OCI-LY7 (cell line): ENCODE data around the gene MAP3K2. TPM values are rescaled to one million over a fixed set of nuclear protein-coding genes. Genes with fewer than 3 reads are reported as not detected.

Source experiments
- BruUV-seq: library from RNA; stranded (reverse); fragments of 400-500 nt; replicated peaks from 2 replicates; lab custom pipeline; 2021; lab: Mats Ljungman, UMichigan
- CTCF ChIA-PET: fragments of 300-600 bp; sonication (Branson Sonifier 250); formaldehyde crosslinking; loops from one replicate; lab custom pipeline; 2022; ENCODE audit warnings: antibody characterized with exemption; ENCODE audit not compliant: unreplicated experiment; lab: Charles Lee
- POLR2A ChIA-PET: fragments of 300-600 bp; sonication (Branson Sonifier 250); formaldehyde crosslinking; loops from one replicate; lab custom pipeline; 2022; ENCODE audit warnings: antibody characterized with exemption; lab: Charles Lee
- DNase-seq: peaks from one replicate; pipeline ENCODE4 v3.0.0-alpha.2; 2015; ENCODE audit warnings: low spot score
- H2AFZ ChIP-seq: fragments of 200-600 bp; sonication (generic), shearing (Covaris generic); 2 replicates; pipeline ENCODE4 v1.6.1; 2014; ENCODE audit warnings: mild to moderate bottlenecking, antibody characterized with exemption, low read length, moderate library complexity
- H3K27ac ChIP-seq: fragments of 200-600 bp; sonication (generic); 2 replicates; pipeline ENCODE4 v1.5.1; 2014; ENCODE audit warnings: mixed run types, low read depth, mild to moderate bottlenecking, moderate library complexity, low read length, inconsistent platforms; ENCODE audit not compliant: poor library complexity, severe bottlenecking
- H3K36me3 ChIP-seq: fragments of 200-600 bp; sonication (generic); 2 replicates; pipeline ENCODE4 v1.6.1; 2014; ENCODE audit warnings: mild to moderate bottlenecking, antibody characterized with exemption, low read length, moderate library complexity, mixed read lengths; ENCODE audit not compliant: insufficient read depth
- H3K4me1 ChIP-seq: fragments of 200-600 bp; sonication (generic); 2 replicates; pipeline ENCODE4 v1.5.1; 2014; ENCODE audit warnings: mild to moderate bottlenecking, low read length; ENCODE audit not compliant: insufficient read depth, poor library complexity, severe bottlenecking
- H3K4me2 ChIP-seq: fragments of 200-600 bp; sonication (generic); 2 replicates; pipeline ENCODE4 v1.6.1; 2014; ENCODE audit warnings: mild to moderate bottlenecking, low read length
- H3K4me3 ChIP-seq: fragments of 200-600 bp; sonication (generic); 2 replicates; pipeline ENCODE4 v1.5.1; 2014; ENCODE audit warnings: mild to moderate bottlenecking, low read depth, low read length; ENCODE audit not compliant: poor library complexity, severe bottlenecking
- H3K79me2 ChIP-seq: fragments of 200-600 bp; sonication (generic); 2 replicates; pipeline ENCODE4 v1.6.1; 2016; ENCODE audit warnings: low read depth, mild to moderate bottlenecking, low read length, moderate library complexity, mixed read lengths; ENCODE audit not compliant: insufficient read depth
- H3K9me2 ChIP-seq: fragments of 200-600 bp; sonication (generic); 2 replicates; pipeline ENCODE4 v1.6.1; 2016; ENCODE audit warnings: mild to moderate bottlenecking, low read length, mixed read lengths; ENCODE audit not compliant: insufficient read depth
- H3K9me3 ChIP-seq: fragments of 200-600 bp; sonication (generic); 2 replicates; pipeline ENCODE4 v1.6.1; 2014; ENCODE audit warnings: mild to moderate bottlenecking, mixed run types, low read length, mixed read lengths
- H4K20me1 ChIP-seq: fragments of 200-600 bp; sonication (generic); 2 replicates; pipeline ENCODE4 v1.6.1; 2014; ENCODE audit warnings: mild to moderate bottlenecking, antibody characterized with exemption, low read length, moderate library complexity, mixed read lengths; ENCODE audit not compliant: insufficient read depth
- EZH2phosphoT487 ChIP-seq: fragments of 200-600 bp; sonication (generic); IDR thresholded peaks from 2 replicates; pipeline ENCODE4 v1.6.1; 2018; ENCODE audit warnings: low read depth, borderline replicate concordance, mild to moderate bottlenecking, mixed run types, antibody characterized with exemption, low read length, moderate library complexity, mixed read lengths
- intact Hi-C: fragments of 100-400 bp; cut with micrococcal nuclease; formaldehyde crosslinking; loops from one replicate; pipeline ENCODE4 v1.10.0; 2022; ENCODE audit not compliant: unreplicated experiment
- total RNA-seq, 2 experiments: library from RNA; depleted of rRNA in 1 of 2; stranded (reverse); fragments of >200 nt in 1 of 2; shearing (Covaris generic) in 1 of 2; gene quantifications; 2 replicates each; pipeline ENCODE4 v1.2.3, GENCODE V29; 2014 to 2022
- TF ChIP-seq, protein P1 (sequence below): fragments of 200-600 bp; sonication (generic); conservative IDR thresholded peaks from 2 replicates; pipeline ENCODE4 v1.5.1; 2014; ENCODE audit warnings: mild to moderate bottlenecking, antibody characterized with exemption, low read length, moderate library complexity, mixed read lengths

Gene MAP3K2
- total RNA-seq, 2 experiments from 2014 or later = 33.2 to 52.5 TPM

DNA sequence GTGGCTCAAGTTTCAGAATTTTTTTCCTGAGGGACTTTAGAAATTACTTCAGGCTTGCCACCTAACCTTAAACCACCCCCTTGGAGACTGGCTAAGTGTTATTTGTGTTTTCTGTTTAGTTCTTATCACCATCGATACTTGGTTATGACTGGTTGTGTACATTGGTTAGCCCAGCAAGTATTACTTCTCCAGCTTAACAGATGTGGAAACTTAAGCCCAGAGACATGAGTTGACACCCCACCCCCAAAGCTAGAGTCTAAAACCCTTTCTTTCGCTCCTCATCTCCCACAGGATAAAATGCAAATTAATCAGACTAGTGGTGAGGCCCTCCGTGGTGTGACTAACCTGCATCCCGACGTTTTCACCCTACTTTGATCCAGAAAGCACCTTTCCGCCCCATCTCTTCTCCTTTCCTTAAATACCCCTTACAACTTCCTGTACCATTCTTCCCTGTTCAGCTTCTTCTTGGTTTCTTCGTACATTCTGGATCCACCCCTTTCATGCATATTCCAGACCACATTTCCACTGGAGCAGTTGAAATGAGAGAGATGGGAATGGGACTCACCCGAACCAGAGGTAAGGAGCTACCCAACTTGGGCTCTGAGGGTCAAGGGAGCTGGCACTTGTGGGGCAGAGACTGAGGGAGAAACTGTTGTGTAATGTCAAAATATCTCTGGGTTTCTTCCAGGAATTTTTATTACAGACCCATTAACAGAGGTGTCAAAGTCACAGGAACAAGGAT, 819 bp upstream of the MAP3K2 start:
- intact Hi-C loops = loop anchor here (2.0 to 10.0 kb wide), 5 partner anchors 28 to 731 kb away; partner anchors contain the start of genes GYPC and IWS1

DNA sequence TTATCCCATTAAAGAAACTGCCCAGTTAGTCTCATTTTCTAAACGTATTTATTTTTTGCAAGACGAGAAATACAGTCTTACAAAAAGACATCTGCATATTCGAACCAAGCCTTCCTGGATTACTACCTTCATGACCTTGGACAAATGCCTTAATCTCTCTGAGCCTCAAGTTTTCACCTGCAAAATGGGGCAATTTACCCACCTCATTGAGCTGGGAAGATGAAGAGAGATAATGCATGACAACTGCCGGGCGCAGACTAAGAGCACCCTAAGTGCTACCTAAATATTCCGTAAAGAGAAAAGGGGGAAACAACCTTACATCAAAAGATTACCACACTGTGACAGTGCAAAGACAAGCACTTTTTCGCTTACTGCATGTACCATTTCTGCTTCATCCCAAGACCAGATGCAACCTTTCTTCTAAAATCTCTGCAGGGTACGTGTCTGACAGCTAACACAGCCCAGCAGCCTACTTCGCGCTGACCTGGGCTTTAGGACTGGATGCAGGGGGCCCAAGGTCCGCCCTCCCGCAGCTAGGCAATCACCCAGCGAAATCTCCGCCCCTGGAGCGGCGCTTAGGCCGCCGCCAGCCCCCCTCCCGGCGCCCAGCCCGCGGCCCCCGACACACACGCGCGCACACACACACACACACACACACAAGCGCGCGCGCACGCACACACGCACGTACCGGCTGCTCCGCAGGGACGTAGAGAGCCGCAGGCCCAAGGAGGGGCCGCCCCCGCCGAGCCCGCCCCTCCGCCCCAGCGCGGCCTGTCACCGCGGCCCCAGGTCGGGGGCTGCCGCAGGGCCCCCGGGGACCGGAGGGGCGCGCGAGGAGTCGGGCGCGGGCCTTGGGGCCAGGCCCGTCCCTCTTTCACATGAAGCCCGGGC, 766 bp downstream of the MAP3K2 start:
- Histone ChIP-seq H4K20me1 (peaks cover 20% of the 10 kb centered on the region), H3K27ac (peak overlapping the region; percentile 98), H3K79me2 (peaks cover 67% of the 10 kb centered on the region), H2AFZ (0 out of 2 replicates have a peak overlapping the region, but pooled peaks have one; percentile 59), H3K4me2 (peak overlapping the region; percentile 74), H3K4me3 (peak overlapping the region; percentile 95), H3K9me3 (no peaks in the 10 kb centered on the region), H3K4me1 (peaks cover 59% of the 10 kb centered on the region), H3K36me3 (peaks cover 30% of the 10 kb centered on the region), H3K9me2 (no peaks in the 10 kb centered on the region)
- ChIA-PET POLR2A (interaction anchor here (0.6 to 0.8 kb wide), 2 partner anchors 36 to 955 kb away, joined by 3 read pairs; no protein-coding TSS in a partner anchor), CTCF (no interaction called here)
- TF ChIP-seq, protein P1, sequence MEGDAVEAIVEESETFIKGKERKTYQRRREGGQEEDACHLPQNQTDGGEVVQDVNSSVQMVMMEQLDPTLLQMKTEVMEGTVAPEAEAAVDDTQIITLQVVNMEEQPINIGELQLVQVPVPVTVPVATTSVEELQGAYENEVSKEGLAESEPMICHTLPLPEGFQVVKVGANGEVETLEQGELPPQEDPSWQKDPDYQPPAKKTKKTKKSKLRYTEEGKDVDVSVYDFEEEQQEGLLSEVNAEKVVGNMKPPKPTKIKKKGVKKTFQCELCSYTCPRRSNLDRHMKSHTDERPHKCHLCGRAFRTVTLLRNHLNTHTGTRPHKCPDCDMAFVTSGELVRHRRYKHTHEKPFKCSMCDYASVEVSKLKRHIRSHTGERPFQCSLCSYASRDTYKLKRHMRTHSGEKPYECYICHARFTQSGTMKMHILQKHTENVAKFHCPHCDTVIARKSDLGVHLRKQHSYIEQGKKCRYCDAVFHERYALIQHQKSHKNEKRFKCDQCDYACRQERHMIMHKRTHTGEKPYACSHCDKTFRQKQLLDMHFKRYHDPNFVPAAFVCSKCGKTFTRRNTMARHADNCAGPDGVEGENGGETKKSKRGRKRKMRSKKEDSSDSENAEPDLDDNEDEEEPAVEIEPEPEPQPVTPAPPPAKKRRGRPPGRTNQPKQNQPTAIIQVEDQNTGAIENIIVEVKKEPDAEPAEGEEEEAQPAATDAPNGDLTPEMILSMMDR = no peak
- TF ChIP-seq EZH2phosphoT487 = no peak
- BruUV-seq = TSS peak; percentile 62
- peak; percentile 95 for DNase-seq
- intact Hi-C loops = loop anchor here (2.0 to 10.0 kb wide), 6 partner anchors 20 to 730 kb away; partner anchors contain the start of genes GYPC and IWS1

More for the DNA sequence above, 819 bp upstream of the MAP3K2 start:
- peak overlapping the region; percentile 98 for H3K27ac ChIP-seq
- no peak for TF ChIP-seq EZH2phosphoT487
- TF ChIP-seq, protein P1 = no peak
- H3K9me2 ChIP-seq = no peaks in the 10 kb centered on the region
- peak overlapping the region; percentile 95 for H3K4me3 ChIP-seq
- ChIA-PET POLR2A (interaction anchor here (0.5 to 3.1 kb wide), 11 partner anchors 10 to 138 kb away, joined by 3 to 13 read pairs (median 5); partner anchors contain the start of gene IWS1), CTCF (interaction anchor here (1.4 kb wide), 1 partner anchor 27 kb away, joined by 5 read pairs; no protein-coding TSS in a partner anchor)
- H3K4me2 ChIP-seq = peak overlapping the region; percentile 100
- peaks cover 33% of the 10 kb centered on the region for H3K36me3 ChIP-seq
- H3K4me1 ChIP-seq = peaks cover 72% of the 10 kb centered on the region
- DNase-seq = peak; percentile 46
- H2AFZ ChIP-seq = peak overlapping the region; percentile 33; the same call in 1 of the 2 replicates
- no peaks in the 10 kb centered on the region; the same call in 1 of the 2 replicates for H3K9me3 ChIP-seq
- H3K79me2 ChIP-seq = peaks cover 51% of the 10 kb centered on the region
- H4K20me1 ChIP-seq = peaks cover 13% of the 10 kb centered on the region
- BruUV-seq = TSS peak; percentile 84
